Lower lobe of right lung (tissue), 2 donors: ENCODE measurements around the gene PTPN5. TPM values are rescaled to one million over a fixed set of nuclear protein-coding genes. Genes with fewer than 3 reads are reported as not detected.

Source experiments
- ATAC-seq, 2 donors: fragments of 200-7000 bp; cut with Tn5 transposase; one replicate each; pipeline ENCODE4 v1.9.1; 2020 to 2022; ENCODE audit warnings: mild to moderate bottlenecking in 2 of 2, moderate library complexity in 2 of 2
- DNase-seq: peaks from one replicate; pipeline ENCODE4 v3.0.0-alpha.2; 2020
- H3K27ac ChIP-seq: fragments of 200-600 bp; one replicate; pipeline ENCODE4 v1.8.0; 2022
- H3K27me3 ChIP-seq: fragments of 200-600 bp; one replicate; pipeline ENCODE4 v1.8.0; 2022; ENCODE audit warnings: low read depth
- H3K36me3 ChIP-seq: fragments of 200-600 bp; one replicate; pipeline ENCODE4 v1.8.0; 2022; ENCODE audit warnings: mild to moderate bottlenecking
- H3K4me1 ChIP-seq: fragments of 200-600 bp; one replicate; pipeline ENCODE4 v1.8.0; 2022
- H3K4me3 ChIP-seq: fragments of 200-600 bp; one replicate; pipeline ENCODE4 v1.8.0; 2022; ENCODE audit warnings: mild to moderate bottlenecking
- H3K9me3 ChIP-seq: fragments of 200-600 bp; one replicate; pipeline ENCODE4 v1.8.0; 2022
- CTCF ChIP-seq: fragments of 200-600 bp; IDR thresholded peaks from one replicate; pipeline ENCODE4 v1.8.0; 2022; ENCODE audit warnings: antibody characterized with exemption, mild to moderate bottlenecking
- intact Hi-C: fragments of 100-400 bp; cut with DNase I; formaldehyde crosslinking; loops from one replicate; pipeline ENCODE4 v1.11.0; 2022
- total RNA-seq: library from RNA; stranded (reverse); fragmentation: NEBNext Ultra II Directional; extraction: Animal tissue kit (Norgen Biotek cat#: 25700); gene quantifications from one replicate; pipeline ENCODE4 v1.2.1, GENCODE V29; 2021
- donor health status: DM: no; HTN: yes; CAD: no; lungs with severe emphysema.

The PTPN5 gene
- total RNA-seq, 1 donor from 2014 or later: 0.80 TPM

DNA sequence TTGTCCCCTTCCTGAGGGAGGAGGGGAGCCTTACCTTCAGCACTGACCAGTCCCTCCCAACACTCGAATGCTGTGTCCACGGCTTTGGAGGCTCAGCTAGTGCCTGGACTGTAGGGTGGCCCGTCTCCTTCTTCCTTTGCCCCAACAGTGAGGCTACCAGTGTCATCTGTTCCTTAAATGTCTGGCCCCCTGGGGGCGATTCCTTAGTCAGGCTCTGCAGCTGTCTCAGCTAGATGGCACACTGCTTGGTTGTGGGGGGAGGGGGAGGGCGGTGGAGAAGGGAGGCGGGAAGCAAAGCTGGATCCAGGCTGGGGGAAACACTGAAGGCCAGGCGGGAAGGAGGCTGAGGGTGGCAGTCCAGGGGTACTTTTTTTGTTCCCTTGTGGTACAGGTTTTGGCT, 65.6 kb downstream of the PTPN5 start, which contains the start of gene IGSF22:
TSS of gene IGSF22 (minus strand) at position 149 of the 400 bp plus-strand sequence. CDS start 1,952 bp downstream, outside the sequence.
- Histone ChIP-seq H3K36me3 (no peaks in the 10 kb centered on the region), H3K4me3 (no peak within 1 kb of the TSS)
- no peak for ATAC-seq

GRCh38 chr11:18723991-18724390, 67.6 kb downstream of the PTPN5 start:
- peaks cover 25% of the 10 kb centered on the region for H3K4me1 ChIP-seq
- H3K27me3 ChIP-seq: no peaks in the 10 kb centered on the region
- H3K27ac ChIP-seq: no peak overlapping the region
- no peak for DNase-seq
- H3K36me3 ChIP-seq: no peaks in the 10 kb centered on the region
- H3K4me3 ChIP-seq: no peak overlapping the region
- intact Hi-C loops: no loop called here
- no peak for ATAC-seq
- no peak for TF ChIP-seq CTCF
- H3K9me3 ChIP-seq: no peaks in the 10 kb centered on the region

More for the DNA sequence above, 65.6 kb downstream of the PTPN5 start, which contains the start of gene IGSF22:
- peaks cover 18% of the 10 kb centered on the region for H3K4me1 ChIP-seq
- no peaks in the 10 kb centered on the region for H3K27me3 ChIP-seq
- no peak for DNase-seq
- H3K27ac ChIP-seq: no peak within 1 kb of the TSS
- intact Hi-C loops: no loop called here
- no peaks in the 10 kb centered on the region for H3K9me3 ChIP-seq
- TF ChIP-seq CTCF: no peak

- DNase-seq (no peak), ATAC-seq (no peak)
- Histone ChIP-seq H3K36me3 (no peaks in the 10 kb centered on the region), H3K4me3 (peak overlapping the region; percentile 68), H3K27me3 (no peaks in the 10 kb centered on the region), H3K4me1 (peaks cover 18% of the 10 kb centered on the region), H3K27ac (no peak overlapping the region), H3K9me3 (no peaks in the 10 kb centered on the region)
- intact Hi-C loops: no loop called here
- TF ChIP-seq CTCF: peak; percentile 18
Observed at GRCh38 chr11:18722293-18722637, 69.3 kb downstream of the PTPN5 start.

GRCh38 chr11:18721561-18722292, 69.9 kb downstream of the PTPN5 start:
- DNase-seq: peak; percentile 55
- H3K4me3 ChIP-seq: peak overlapping the region; percentile 68
- peak; percentile 81 for TF ChIP-seq CTCF
- peak overlapping the region; percentile 58 for H3K27ac ChIP-seq
- peak; percentile 68 to 87 for ATAC-seq
- no peaks in the 10 kb centered on the region for H3K36me3 ChIP-seq
- H3K4me1 ChIP-seq: peaks cover 18% of the 10 kb centered on the region
- no peaks in the 10 kb centered on the region for H3K9me3 ChIP-seq
- H3K27me3 ChIP-seq: no peaks in the 10 kb centered on the region
- intact Hi-C loops: no loop called here

DNA sequence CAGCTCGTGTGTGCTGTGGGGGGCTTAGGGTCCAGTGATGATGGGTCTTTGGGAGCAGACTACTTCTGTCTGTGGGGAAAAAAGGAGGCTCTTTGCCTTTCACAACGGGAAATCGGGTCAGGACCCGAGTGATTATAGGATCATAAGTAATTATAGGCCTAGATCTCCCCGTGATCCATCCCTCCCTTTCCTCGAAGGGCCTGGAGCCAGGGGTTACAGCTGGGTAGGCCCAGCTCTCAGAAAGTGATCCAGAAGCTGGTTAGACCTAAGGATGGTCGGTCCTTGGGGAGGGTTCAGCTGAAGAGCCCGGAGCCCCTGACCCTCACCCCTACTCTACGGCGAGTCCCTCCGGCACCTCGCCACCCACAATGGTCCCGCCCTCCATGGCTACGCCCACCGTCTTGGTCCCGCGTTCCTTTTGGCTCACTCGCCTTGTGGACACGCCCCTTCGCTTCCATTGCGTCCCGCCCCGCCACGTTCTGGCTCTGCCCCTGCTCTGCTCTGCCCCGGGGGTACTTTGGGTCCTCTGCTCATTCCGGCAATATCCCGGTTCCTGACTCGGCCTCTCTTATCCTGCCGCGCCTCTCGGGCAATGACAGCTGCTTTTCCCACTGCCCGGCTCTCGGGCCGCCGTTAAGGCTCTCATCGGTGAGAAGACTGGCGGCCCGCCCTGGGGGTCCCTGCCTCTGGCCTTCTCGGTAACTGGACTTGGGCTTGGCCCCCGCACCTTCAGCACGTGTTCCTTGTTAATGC, 70.6 kb downstream of the PTPN5 start:
- H3K27ac ChIP-seq: peak overlapping the region; percentile 58
- no peaks in the 10 kb centered on the region for H3K9me3 ChIP-seq
- no peaks in the 10 kb centered on the region for H3K27me3 ChIP-seq
- peaks cover 18% of the 10 kb centered on the region for H3K4me1 ChIP-seq
- no peaks in the 10 kb centered on the region for H3K36me3 ChIP-seq
- DNase-seq (peak; percentile 84), ATAC-seq (peak; percentile 92 to 97)
- intact Hi-C loops: no loop called here
- peak overlapping the region; percentile 68 for H3K4me3 ChIP-seq
- TF ChIP-seq CTCF: no peak
